ENCODE data around the gene ID3. TPM values are rescaled to one million over a fixed set of nuclear protein-coding genes. Genes with fewer than 3 reads are reported as not detected.
A peak's percentile ranks its signal among the peaks of the same experiment; 100 is the strongest.

ID3 gene
- total and polyA plus RNA-seq, 10 donors, result 49.5 to 122 (median 71.6) TPM

- H3K27me3 ChIP-seq (replicated peaks in 1 of 7), result peaks cover 0 to 20% (median 0%) of the 10 kb centered on the region in 7 donors
- peaks cover 0 to 17% (median 0%) of the 10 kb centered on the region in 6 donors for H3K36me3 ChIP-seq
- peaks cover 23 to 81% (median 59%) of the 10 kb centered on the region in 6 donors for H3K4me1 ChIP-seq
- peak overlapping the region; percentile 15 to 92 (median 83) for H3K27ac ChIP-seq
- 7 to 30% (median 14%) methylated on average over 6 to 9 of the region's 9 CpGs for WGBS, 5 donors
- no peaks in the 10 kb centered on the region for H3K9me3 ChIP-seq
- DNase-seq, result peak; percentile 87
- H3K4me3 ChIP-seq, result peak overlapping the region in 1 of 8 donors; percentile 41
- intact Hi-C loops (cut with DNase I; ENCODE audit: low total_unique reads), result no loop called here
- TF ChIP-seq CTCF (IDR thresholded peaks at IDR 0.05 in 8 of 11, conservative IDR thresholded peaks at IDR 0.05 in 3 of 11) (no peak), POLR2A (IDR thresholded peaks at IDR 0.05) (no peak), POLR2AphosphoS5 (IDR thresholded peaks at IDR 0.05) (peak; percentile 53 to 72 (median 66))
These were observed 34.4 kb downstream of the ID3 start for GRCh38 chr1:23524716-23525401.

- H3K4me3 ChIP-seq, result peak overlapping the region in 1 of 8 donors; percentile 41
- TF ChIP-seq POLR2A (IDR thresholded peaks at IDR 0.05), result no peak
- peaks cover 0 to 24% (median 0%) of the 10 kb centered on the region in 6 donors for H3K36me3 ChIP-seq
- no peaks in the 10 kb centered on the region for H3K9me3 ChIP-seq
- peaks cover 23 to 74% (median 52%) of the 10 kb centered on the region in 6 donors for H3K4me1 ChIP-seq
- peak overlapping the region; percentile 27 to 92 (median 83) for H3K27ac ChIP-seq
- intact Hi-C loops (cut with DNase I; ENCODE audit: low total_unique reads), result no loop called here
- H3K27me3 ChIP-seq (replicated peaks in 1 of 7), result peaks cover 0 to 13% (median 0%) of the 10 kb centered on the region in 7 donors
- no peak for DNase-seq
- 40 to 77% (median 51%) methylated on average over 3 of the region's 3 CpGs for WGBS, 5 donors
These were observed 35.1 kb downstream of the ID3 start for GRCh38 chr1:23524163-23524562.

GRCh38 chr1:23522244-23522982, 36.9 kb downstream of the ID3 start:
- intact Hi-C loops (cut with DNase I; ENCODE audit: low total_unique reads), result no loop called here
- H3K4me1 ChIP-seq, result peaks cover 8 to 57% (median 34%) of the 10 kb centered on the region in 6 donors
- peak overlapping the region in 7 of 8 donors; percentile 15 to 92 (median 83) for H3K27ac ChIP-seq
- H3K36me3 ChIP-seq, result peaks cover 0 to 42% (median 0%) of the 10 kb centered on the region in 6 donors
- TF ChIP-seq POLR2A (IDR thresholded peaks at IDR 0.05) (no peak), POLR2AphosphoS5 (IDR thresholded peaks at IDR 0.05) (peak in 1 of 3 donors; percentile 51)
- no peaks in the 10 kb centered on the region for H3K9me3 ChIP-seq
- H3K4me3 ChIP-seq, result no peak overlapping the region
- peaks cover 0 to 5% (median 0%) of the 10 kb centered on the region in 7 donors for H3K27me3 ChIP-seq (replicated peaks in 1 of 7)
- WGBS, 5 donors, result 55 to 75% (median 60%) methylated on average over 7 of the region's 7 CpGs
- no peak for DNase-seq

- WGBS, 5 donors, result 95 to 97% (median 96%) methylated on average over 16 of the region's 16 CpGs
- H3K36me3 ChIP-seq, result peaks cover 0 to 50% (median 0%) of the 10 kb centered on the region in 6 donors
- TF ChIP-seq POLR2A (IDR thresholded peaks at IDR 0.05) (no peak), CTCF (IDR thresholded peaks at IDR 0.05 in 8 of 11, conservative IDR thresholded peaks at IDR 0.05 in 3 of 11) (no peak), POLR2AphosphoS5 (IDR thresholded peaks at IDR 0.05) (no peak)
- H3K9me3 ChIP-seq, result no peaks in the 10 kb centered on the region
- no peak for DNase-seq
- H3K4me1 ChIP-seq, result peaks cover 6 to 49% (median 26%) of the 10 kb centered on the region in 6 donors
- H3K4me3 ChIP-seq, result no peak overlapping the region
- no peaks in the 10 kb centered on the region for H3K27me3 ChIP-seq (replicated peaks in 1 of 7)
- peak overlapping the region in 3 of 8 donors; percentile 86 to 92 (median 88) for H3K27ac ChIP-seq
- intact Hi-C loops (cut with DNase I; ENCODE audit: low total_unique reads), result no loop called here
These were observed 37.7 kb downstream of the ID3 start for GRCh38 chr1:23521588-23521987.

- TF ChIP-seq POLR2AphosphoS5 (IDR thresholded peaks at IDR 0.05) (no peak), POLR2A (IDR thresholded peaks at IDR 0.05) (no peak), CTCF (IDR thresholded peaks at IDR 0.05 in 8 of 11, conservative IDR thresholded peaks at IDR 0.05 in 3 of 11) (no peak)
- intact Hi-C loops (cut with DNase I; ENCODE audit: low total_unique reads), result no loop called here
- Histone ChIP-seq H3K4me3 (no peak overlapping the region), H3K36me3 (peaks cover 0 to 90% (median 0%) of the 10 kb centered on the region in 6 donors), H3K27ac (no peak overlapping the region), H3K9me3 (no peaks in the 10 kb centered on the region), H3K27me3 (replicated peaks in 1 of 7) (no peaks in the 10 kb centered on the region), H3K4me1 (peaks cover 0 to 9% (median 0%) of the 10 kb centered on the region in 6 donors)
- DNase-seq, result no peak
- 92 to 99% (median 95%) methylated on average over 9 of the region's 9 CpGs for WGBS, 5 donors
These were observed 41.7 kb downstream of the ID3 start for GRCh38 chr1:23517581-23517980.
